Stimulated activated CD8-positive, alpha-beta memory T cell treated with anti-CD3 and anti-CD28 coated beads, Interleukin-7, amount 100 ng/mL, for 4 hours (primary cell): ENCODE results near the gene PRDM11.

ENCODE experiments used
- DNase-seq, 2 donors: peaks; one replicate each; pipeline ENCODE4 v3.0.0-alpha.2; 2020; ENCODE audit warnings: low read depth in 2 of 2

Gene PRDM11

GRCh38 chr11:45260071-45260470, 113.6 kb downstream of the PRDM11 start:
- no peak for DNase-seq

- DNase-seq: no peak
Observed at GRCh38 chr11:45262900-45263299, 116.5 kb downstream of the PRDM11 start.

- DNase-seq: no peak
Observed at GRCh38 chr11:45263773-45264172, 117.3 kb downstream of the PRDM11 start.

GRCh38 chr11:45264839-45265515, 118.5 kb downstream of the PRDM11 start:
- DNase-seq: no peak

GRCh38 chr11:45265969-45266675, 119.7 kb downstream of the PRDM11 start:
- DNase-seq: no peak

GRCh38 chr11:45266676-45267020, 120.2 kb downstream of the PRDM11 start:
- no peak for DNase-seq

GRCh38 chr11:45267052-45267451, 120.6 kb downstream of the PRDM11 start:
- no peak for DNase-seq

- DNase-seq: no peak
Observed at GRCh38 chr11:45267652-45268299, 121.3 kb downstream of the PRDM11 start.

GRCh38 chr11:45269678-45270077, 123.2 kb downstream of the PRDM11 start:
- no peak for DNase-seq

- DNase-seq: no peak
Observed at GRCh38 chr11:45270946-45271716, 124.7 kb downstream of the PRDM11 start.

GRCh38 chr11:45272701-45273100, 126.3 kb downstream of the PRDM11 start:
- no peak for DNase-seq

- DNase-seq: no peak
Observed at GRCh38 chr11:45273509-45273908, 127.1 kb downstream of the PRDM11 start.

GRCh38 chr11:45274206-45274605, 127.8 kb downstream of the PRDM11 start:
- DNase-seq: no peak

GRCh38 chr11:45275828-45276227, 129.4 kb downstream of the PRDM11 start:
- DNase-seq: no peak

GRCh38 chr11:45278714-45279113, 132.3 kb downstream of the PRDM11 start:
- DNase-seq: no peak

- no peak for DNase-seq
Observed at GRCh38 chr11:45279645-45280044, 133.2 kb downstream of the PRDM11 start.

- no peak for DNase-seq
Observed at GRCh38 chr11:45280449-45280848, 134.0 kb downstream of the PRDM11 start.

- DNase-seq: no peak
Observed at GRCh38 chr11:45282081-45282480, 135.6 kb downstream of the PRDM11 start.
